Sigmoid colon (tissue), 7 donors: Measurements from ENCODE around the gene PPARA. TPM values are rescaled to one million over a fixed set of nuclear protein-coding genes. Genes with fewer than 3 reads are reported as not detected.
A peak's percentile ranks its signal among the peaks of the same experiment; 100 is the strongest.

ENCODE experiments used
- DNase-seq: peaks from one replicate; pipeline ENCODE4 v3.0.0-alpha.2; 2019
- H3K27ac ChIP-seq, 4 donors: fragments of 200-600 bp; sonication (generic); one replicate each; pipeline ENCODE4 v1.5.1; 2016 to 2019; ENCODE audit warnings: mild to moderate bottlenecking in 1 of 4
- H3K27me3 ChIP-seq, 3 donors: fragments of 200-600 bp; sonication (generic); one replicate each; pipeline ENCODE4 v1.5.1; 2019; ENCODE audit warnings: mild to moderate bottlenecking in 1 of 3
- H3K36me3 ChIP-seq, 4 donors: fragments of 200-600 bp; sonication (generic); one replicate each; pipeline ENCODE4 v1.5.1; 2016 to 2019
- H3K4me1 ChIP-seq, 4 donors: fragments of 200-600 bp; sonication (generic); one replicate each; pipeline ENCODE4 v1.5.1; 2017 to 2019
- H3K4me3 ChIP-seq, 4 donors: fragments of 200-600 bp; sonication (generic); one replicate each; pipeline ENCODE4 v1.5.1; 2017 to 2019; ENCODE audit warnings: mild to moderate bottlenecking in 2 of 4, moderate library complexity in 1 of 4
- H3K9me3 ChIP-seq, 4 donors: fragments of 200-600 bp in 3 of 4; sonication (generic) in 3 of 4; one replicate each; pipeline versions ENCODE4 v1.5.1 to v1.6.1; 2013 to 2019
- CTCF ChIP-seq, 4 experiments: fragments of 450-650 bp in 3 of 4; fragments of 200-600 bp in 1 of 4; IDR thresholded peaks; one replicate each; pipeline ENCODE4 v1.5.1; 2016 to 2019; ENCODE audit warnings: antibody characterized with exemption in 4 of 4, mild to moderate bottlenecking in 3 of 4, moderate library complexity in 2 of 4
- EP300 ChIP-seq, 4 donors: sonication (generic); formaldehyde crosslinking; IDR thresholded peaks; one replicate each; pipeline ENCODE4 v1.6.1; 2017; ENCODE audit warnings: antibody characterized with exemption in 4 of 4
- POLR2A ChIP-seq, 2 donors: fragments of 450-650 bp; IDR thresholded peaks; one replicate each; pipeline ENCODE4 v1.6.1; 2016; ENCODE audit warnings: antibody characterized with exemption in 2 of 2, mild to moderate bottlenecking in 2 of 2, moderate library complexity in 2 of 2
- POLR2AphosphoS5 ChIP-seq, 4 donors: sonication (generic); formaldehyde crosslinking; IDR thresholded peaks; one replicate each; pipeline ENCODE4 v1.6.1; 2017; ENCODE audit warnings: antibody characterized with exemption in 4 of 4
- WGBS, 2 donors: extraction: QIAGEN DNeasy Blood & Tissue Kit; methylation state at CpG; one replicate each; pipeline ENCODE4 v1.1.7; 2013; 5-methylcytosine and 5-hydroxymethylcytosine counted together
- intact Hi-C: fragments of 100-400 bp; cut with DNase I; formaldehyde crosslinking; loops from one replicate; pipeline ENCODE4 v1.15.1; 2023
- polyA plus RNA-seq, 3 donors: library from polyadenylated mRNA; stranded (reverse); fragments of 200-250 nt; gene quantifications; one replicate each; pipeline ENCODE4 v1.2.3, GENCODE V29; 2013
- total RNA-seq, 4 donors: library from RNA; depleted of rRNA; stranded (reverse); fragments of >200 nt; gene quantifications; one replicate each; pipeline ENCODE4 v1.1.0, GENCODE V29; 2016
- donor health status: healthy with polysubstance abuse.
- donor health status: Bipolar disorder and iron deficiency.
- donor health status: healthy.

The PPARA gene
- total and polyA plus RNA-seq, 7 donors: 7.8 to 22.7 (median 20.1) TPM

- H3K9me3 ChIP-seq: no peaks in the 10 kb centered on the region
- H3K4me3 ChIP-seq: no peak overlapping the region
- no peak for DNase-seq
- no peaks in the 10 kb centered on the region for H3K27me3 ChIP-seq
- TF ChIP-seq POLR2A (IDR thresholded peaks at IDR 0.05) (no peak), POLR2AphosphoS5 (IDR thresholded peaks at IDR 0.05) (no peak), EP300 (IDR thresholded peaks at IDR 0.05) (no peak), CTCF (IDR thresholded peaks at IDR 0.05) (no peak)
- intact Hi-C loops: loop anchor here (5.0 kb wide), 1 partner anchor 95 kb away; the partner anchor contains the start of gene PPARA
- no peak overlapping the region for H3K27ac ChIP-seq
- WGBS, 2 donors: 95 to 96% methylated on average over 2 of the region's 2 CpGs
- peaks cover 0 to 47% (median 31%) of the 10 kb centered on the region in 4 donors for H3K4me1 ChIP-seq
- peaks cover 0 to 22% (median 4%) of the 10 kb centered on the region in 4 donors for H3K36me3 ChIP-seq
These were observed 97.2 kb downstream of the PPARA start for GRCh38 chr22:46247443-46247975.

- peak; percentile 61 to 89 (median 84) for TF ChIP-seq POLR2AphosphoS5 (IDR thresholded peaks at IDR 0.05)
- peak; percentile 51 to 53 for TF ChIP-seq POLR2A (IDR thresholded peaks at IDR 0.05)
- no peak for TF ChIP-seq CTCF (IDR thresholded peaks at IDR 0.05)
- 0% methylated on average over 89 of the region's 89 CpGs for WGBS, 2 donors
- no peaks in the 10 kb centered on the region for H3K36me3 ChIP-seq
- peaks cover 0 to 45% (median 30%) of the 10 kb centered on the region in 4 donors for H3K4me1 ChIP-seq
- peak within 1 kb of the TSS; percentile 78 to 91 (median 86) for H3K4me3 ChIP-seq
- no peaks in the 10 kb centered on the region for H3K9me3 ChIP-seq
- H3K27me3 ChIP-seq: no peaks in the 10 kb centered on the region
- intact Hi-C loops: loop anchor here (2.0 kb wide), 1 partner anchor 17 kb away; no protein-coding TSS in a partner anchor
- peak; percentile 94 for DNase-seq
- peak within 1 kb of the TSS; percentile 86 to 91 (median 90) for H3K27ac ChIP-seq
These were observed 99.9 kb downstream of the PPARA start, which contains the start of gene CDPF1 for GRCh38 chr22:46250035-46250782. TSS of gene CDPF1 (minus strand) at chr22:46250293. CDS start at chr22:46248284, 2,009 bp downstream.

- intact Hi-C loops: loop anchor here (2.0 kb wide), 1 partner anchor 16 kb away; no protein-coding TSS in a partner anchor
- Histone ChIP-seq H3K9me3 (no peaks in the 10 kb centered on the region), H3K36me3 (no peaks in the 10 kb centered on the region), H3K4me1 (peaks cover 0 to 40% (median 27%) of the 10 kb centered on the region in 4 donors), H3K4me3 (peak overlapping the region; percentile 78 to 91 (median 86)), H3K27ac (peak overlapping the region; percentile 86 to 91 (median 90)), H3K27me3 (no peaks in the 10 kb centered on the region)
- DNase-seq: no peak
- TF ChIP-seq EP300 (IDR thresholded peaks at IDR 0.05) (no peak), CTCF (IDR thresholded peaks at IDR 0.05) (no peak), POLR2A (IDR thresholded peaks at IDR 0.05) (no peak), POLR2AphosphoS5 (IDR thresholded peaks at IDR 0.05) (no peak)
- 3 to 6% methylated on average over 25 of the region's 25 CpGs for whole genome bisulfite sequencing, 2 donors
These were observed 100.4 kb downstream of the PPARA start for GRCh38 chr22:46250783-46251125.

- DNase-seq: no peak
- peaks cover 0 to 35% (median 25%) of the 10 kb centered on the region in 4 donors for H3K4me1 ChIP-seq
- H3K4me3 ChIP-seq: peak overlapping the region in 3 of 4 donors; percentile 78 to 91 (median 88)
- H3K27ac ChIP-seq: peak overlapping the region in 3 of 4 donors; percentile 86 to 90 (median 90)
- intact Hi-C loops: loop anchor here (2.0 kb wide), 1 partner anchor 16 kb away; no protein-coding TSS in a partner anchor
- no peaks in the 10 kb centered on the region for H3K27me3 ChIP-seq
- TF ChIP-seq POLR2AphosphoS5 (IDR thresholded peaks at IDR 0.05): no peak
- no peak for TF ChIP-seq CTCF (IDR thresholded peaks at IDR 0.05)
- no peak for TF ChIP-seq POLR2A (IDR thresholded peaks at IDR 0.05)
- no peak for TF ChIP-seq EP300 (IDR thresholded peaks at IDR 0.05)
- no peaks in the 10 kb centered on the region for H3K36me3 ChIP-seq
- H3K9me3 ChIP-seq: no peaks in the 10 kb centered on the region
- WGBS, 2 donors: 76 to 79% methylated on average over 7 of the region's 7 CpGs
These were observed 100.9 kb downstream of the PPARA start for GRCh38 chr22:46251266-46251665.
